Sigmoid colon (tissue), 4 donors: Measurements from ENCODE around the gene NR6A1.

Source experiments
- EP300 ChIP-seq, 4 donors: sonication (generic); formaldehyde crosslinking; IDR thresholded peaks; one replicate each; pipeline ENCODE4 v1.6.1; 2017; ENCODE audit warnings: antibody characterized with exemption in 4 of 4
- TF ChIP-seq, protein P1 (sequence below), 4 experiments: fragments of 450-650 bp in 3 of 4; fragments of 200-600 bp in 1 of 4; IDR thresholded peaks; one replicate each; pipeline ENCODE4 v1.5.1; 2016 to 2019; ENCODE audit warnings: antibody characterized with exemption in 4 of 4, mild to moderate bottlenecking in 3 of 4, moderate library complexity in 2 of 4

GRCh38 chr9:124784509-124784908, 13.4 kb upstream of the NR6A1 start:
- TF ChIP-seq EP300 (IDR thresholded peaks at IDR 0.05) = no peak
- TF ChIP-seq, protein P1, sequence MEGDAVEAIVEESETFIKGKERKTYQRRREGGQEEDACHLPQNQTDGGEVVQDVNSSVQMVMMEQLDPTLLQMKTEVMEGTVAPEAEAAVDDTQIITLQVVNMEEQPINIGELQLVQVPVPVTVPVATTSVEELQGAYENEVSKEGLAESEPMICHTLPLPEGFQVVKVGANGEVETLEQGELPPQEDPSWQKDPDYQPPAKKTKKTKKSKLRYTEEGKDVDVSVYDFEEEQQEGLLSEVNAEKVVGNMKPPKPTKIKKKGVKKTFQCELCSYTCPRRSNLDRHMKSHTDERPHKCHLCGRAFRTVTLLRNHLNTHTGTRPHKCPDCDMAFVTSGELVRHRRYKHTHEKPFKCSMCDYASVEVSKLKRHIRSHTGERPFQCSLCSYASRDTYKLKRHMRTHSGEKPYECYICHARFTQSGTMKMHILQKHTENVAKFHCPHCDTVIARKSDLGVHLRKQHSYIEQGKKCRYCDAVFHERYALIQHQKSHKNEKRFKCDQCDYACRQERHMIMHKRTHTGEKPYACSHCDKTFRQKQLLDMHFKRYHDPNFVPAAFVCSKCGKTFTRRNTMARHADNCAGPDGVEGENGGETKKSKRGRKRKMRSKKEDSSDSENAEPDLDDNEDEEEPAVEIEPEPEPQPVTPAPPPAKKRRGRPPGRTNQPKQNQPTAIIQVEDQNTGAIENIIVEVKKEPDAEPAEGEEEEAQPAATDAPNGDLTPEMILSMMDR (IDR thresholded peaks at IDR 0.05) = no peak
